Testis (tissue), 2 donors: Measurements from ENCODE around the gene NPEPPS.
"Not testable (repeated sequence)": the region's sequence is repeated elsewhere in the genome, so short reads cannot be mapped to it uniquely, and the experiment has no call there.

Source experiments
- POLR2A ChIP-seq: fragments of 450-650 bp; IDR thresholded peaks from one replicate; pipeline ENCODE4 v1.6.1; 2017; ENCODE audit warnings: antibody characterized with exemption, mild to moderate bottlenecking, moderate library complexity
- TF ChIP-seq, protein P1 (sequence below), 3 experiments: fragments of 450-650 bp in 2 of 3; fragments of 200-600 bp in 1 of 3; sonication (generic) in 1 of 3; IDR thresholded peaks; one replicate each; pipeline ENCODE4 v1.5.1; 2016 to 2019; ENCODE audit warnings: antibody characterized with exemption in 3 of 3, mild to moderate bottlenecking in 2 of 3, moderate library complexity in 1 of 3

DNA sequence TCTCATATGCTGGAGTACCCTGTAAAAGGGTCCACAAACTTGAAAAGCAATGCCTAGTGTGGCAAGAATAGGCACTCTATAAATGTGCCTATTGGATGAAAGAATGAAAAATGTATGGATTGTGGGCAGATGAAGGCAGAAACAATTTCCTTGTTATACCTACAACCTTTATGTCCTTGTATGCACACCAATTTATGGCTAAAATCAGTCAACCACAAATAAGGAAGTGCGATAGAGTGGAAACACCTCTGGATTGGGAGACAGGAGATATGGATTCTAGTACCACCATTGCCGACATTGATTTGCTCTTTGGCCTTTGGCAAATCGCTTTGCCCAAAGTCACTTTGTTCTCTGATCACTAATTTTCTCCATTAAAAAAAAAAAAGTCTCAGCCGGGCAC is 31.4 kb upstream of the NPEPPS start:
- TF ChIP-seq, protein P1, sequence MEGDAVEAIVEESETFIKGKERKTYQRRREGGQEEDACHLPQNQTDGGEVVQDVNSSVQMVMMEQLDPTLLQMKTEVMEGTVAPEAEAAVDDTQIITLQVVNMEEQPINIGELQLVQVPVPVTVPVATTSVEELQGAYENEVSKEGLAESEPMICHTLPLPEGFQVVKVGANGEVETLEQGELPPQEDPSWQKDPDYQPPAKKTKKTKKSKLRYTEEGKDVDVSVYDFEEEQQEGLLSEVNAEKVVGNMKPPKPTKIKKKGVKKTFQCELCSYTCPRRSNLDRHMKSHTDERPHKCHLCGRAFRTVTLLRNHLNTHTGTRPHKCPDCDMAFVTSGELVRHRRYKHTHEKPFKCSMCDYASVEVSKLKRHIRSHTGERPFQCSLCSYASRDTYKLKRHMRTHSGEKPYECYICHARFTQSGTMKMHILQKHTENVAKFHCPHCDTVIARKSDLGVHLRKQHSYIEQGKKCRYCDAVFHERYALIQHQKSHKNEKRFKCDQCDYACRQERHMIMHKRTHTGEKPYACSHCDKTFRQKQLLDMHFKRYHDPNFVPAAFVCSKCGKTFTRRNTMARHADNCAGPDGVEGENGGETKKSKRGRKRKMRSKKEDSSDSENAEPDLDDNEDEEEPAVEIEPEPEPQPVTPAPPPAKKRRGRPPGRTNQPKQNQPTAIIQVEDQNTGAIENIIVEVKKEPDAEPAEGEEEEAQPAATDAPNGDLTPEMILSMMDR (IDR thresholded peaks at IDR 0.05), result not testable (repeated sequence)
- not testable (repeated sequence) for TF ChIP-seq POLR2A
